Thyroid gland (tissue), 4 donors: ENCODE results near the gene UROC1. TPM values are rescaled to one million over a fixed set of nuclear protein-coding genes. Genes with fewer than 3 reads are reported as not detected.

Experiments
- DNase-seq, 2 donors: peaks; one replicate each; pipeline ENCODE4 v3.0.0-alpha.2; 2019
- H3K27ac ChIP-seq, 3 donors: fragments of 200-600 bp; sonication (generic); 1 replicate in 2 of 3; 2 replicates in 1 of 3; pipeline ENCODE4 v1.5.1; 2016 to 2019; ENCODE audit warnings: mild to moderate bottlenecking in 1 of 3, moderate library complexity in 1 of 3
- H3K27me3 ChIP-seq: fragments of 200-600 bp; sonication (generic); one replicate; pipeline ENCODE4 v1.5.1; 2019
- H3K36me3 ChIP-seq, 2 donors: fragments of 200-600 bp; sonication (generic); one replicate each; pipeline ENCODE4 v1.5.1; 2016 to 2019
- H3K4me1 ChIP-seq, 2 donors: fragments of 200-600 bp; sonication (generic); one replicate each; pipeline ENCODE4 v1.5.1; 2017 to 2019
- H3K4me3 ChIP-seq, 3 donors: fragments of 200-600 bp; sonication (generic); replicated peaks in 1 of 3; 1 replicate in 2 of 3; 2 replicates in 1 of 3; pipeline ENCODE4 v1.5.1; 2016; ENCODE audit warnings: mild to moderate bottlenecking in 1 of 3
- H3K9me3 ChIP-seq: fragments of 200-600 bp; sonication (generic); one replicate; pipeline ENCODE4 v1.5.1; 2017
- CTCF ChIP-seq, 6 experiments: fragments of 200-600 bp in 3 of 6; fragments of 450-650 bp in 3 of 6; sonication (generic) in 3 of 6; IDR thresholded peaks; one replicate each; pipeline ENCODE4 v1.5.1; 2016 to 2019; ENCODE audit warnings: antibody characterized with exemption in 6 of 6, mild to moderate bottlenecking in 2 of 6, inconsistent platforms in 1 of 6, moderate library complexity in 1 of 6
- POLR2A ChIP-seq, 2 donors: fragments of 450-650 bp; IDR thresholded peaks; one replicate each; pipeline ENCODE4 v1.6.1; 2017; ENCODE audit warnings: antibody characterized with exemption in 2 of 2, mild to moderate bottlenecking in 2 of 2, moderate library complexity in 1 of 2
- WGBS, 2 donors: methylation state at CpG; one replicate each; pipeline ENCODE4 v1.1.5; 2017; 5-methylcytosine and 5-hydroxymethylcytosine counted together
- intact Hi-C: fragments of 100-400 bp; cut with DNase I; formaldehyde crosslinking; loops from one replicate; pipeline ENCODE4 v1.15.1; 2023
- total RNA-seq, 4 donors: library from RNA; depleted of rRNA; stranded (reverse); fragments of >200 nt; gene quantifications; one replicate each; pipeline ENCODE4 v1.2.3, GENCODE V29; 2016

Gene UROC1
- total RNA-seq, 4 donors from 2014 or later: not detected

- H3K9me3 ChIP-seq: no peaks in the 10 kb centered on the region
- H3K36me3 ChIP-seq: no peaks in the 10 kb centered on the region
- no peaks in the 10 kb centered on the region for H3K27me3 ChIP-seq
- no peak overlapping the region for H3K27ac ChIP-seq
- H3K4me3 ChIP-seq: no peak overlapping the region
- intact Hi-C loops: no loop called here
- H3K4me1 ChIP-seq: no peaks in the 10 kb centered on the region
- TF ChIP-seq POLR2A (IDR thresholded peaks at IDR 0.05) (no peak), CTCF (IDR thresholded peaks at IDR 0.05) (no peak)
- DNase-seq: no peak
- 48 to 62% methylated on average over 7 to 16 of the region's 17 CpGs for WGBS, 2 donors
Observed at GRCh38 chr3:126487151-126487771, 30.3 kb downstream of the UROC1 start.

GRCh38 chr3:126486360-126486847 lies 31.2 kb downstream of the UROC1 start:
- H3K36me3 ChIP-seq: no peaks in the 10 kb centered on the region
- TF ChIP-seq POLR2A (IDR thresholded peaks at IDR 0.05): no peak
- no peak for TF ChIP-seq CTCF (IDR thresholded peaks at IDR 0.05)
- intact Hi-C loops: no loop called here
- no peak overlapping the region for H3K27ac ChIP-seq
- H3K9me3 ChIP-seq: no peaks in the 10 kb centered on the region
- H3K4me3 ChIP-seq: no peak overlapping the region
- no peak for DNase-seq
- H3K27me3 ChIP-seq: no peaks in the 10 kb centered on the region
- 72 to 73% methylated on average over 14 of the region's 14 CpGs for WGBS, 2 donors
- H3K4me1 ChIP-seq: no peaks in the 10 kb centered on the region

GRCh38 chr3:126485956-126486355 lies 31.6 kb downstream of the UROC1 start:
- Histone ChIP-seq H3K4me3 (no peak overlapping the region), H3K27me3 (no peaks in the 10 kb centered on the region), H3K36me3 (no peaks in the 10 kb centered on the region), H3K9me3 (no peaks in the 10 kb centered on the region), H3K27ac (no peak overlapping the region), H3K4me1 (no peaks in the 10 kb centered on the region)
- intact Hi-C loops: no loop called here
- TF ChIP-seq CTCF (IDR thresholded peaks at IDR 0.05) (no peak), POLR2A (IDR thresholded peaks at IDR 0.05) (no peak)
- WGBS, 2 donors: 91 to 95% methylated on average over 8 to 9 of the region's 9 CpGs
- DNase-seq: no peak

- Histone ChIP-seq H3K27ac (no peak overlapping the region), H3K36me3 (no peaks in the 10 kb centered on the region), H3K9me3 (no peaks in the 10 kb centered on the region), H3K4me3 (no peak overlapping the region), H3K4me1 (no peaks in the 10 kb centered on the region), H3K27me3 (no peaks in the 10 kb centered on the region)
- no peak for DNase-seq
- 88 to 92% methylated on average over 8 of the region's 8 CpGs for whole genome bisulfite sequencing, 2 donors
- TF ChIP-seq CTCF (IDR thresholded peaks at IDR 0.05): no peak
- TF ChIP-seq POLR2A (IDR thresholded peaks at IDR 0.05): no peak
- intact Hi-C loops: no loop called here
Observed at GRCh38 chr3:126485176-126485897, 32.2 kb downstream of the UROC1 start.

- TF ChIP-seq CTCF (IDR thresholded peaks at IDR 0.05) (no peak), POLR2A (IDR thresholded peaks at IDR 0.05) (no peak)
- 74 to 91% methylated on average over 2 to 3 of the region's 3 CpGs for WGBS, 2 donors
- Histone ChIP-seq H3K4me3 (no peak overlapping the region), H3K36me3 (no peaks in the 10 kb centered on the region), H3K4me1 (no peaks in the 10 kb centered on the region), H3K27ac (no peak overlapping the region), H3K27me3 (no peaks in the 10 kb centered on the region), H3K9me3 (no peaks in the 10 kb centered on the region)
- DNase-seq: no peak
- intact Hi-C loops: no loop called here
Observed at GRCh38 chr3:126484662-126485061, 32.9 kb downstream of the UROC1 start.
